Retinal pigment epithelial cell (primary cell): ENCODE measurements around the gene PDGFA.

Experiments
- DNase-seq: peaks from one replicate; pipeline ENCODE4 v3.0.0-alpha.2; 2010; ENCODE audit warnings: low read depth
- H3K4me3 ChIP-seq: 2 replicates; pipeline ENCODE4 v1.5.1; 2011; ENCODE audit warnings: mild to moderate bottlenecking, low read length, control low read depth, moderate library complexity
- CTCF ChIP-seq: conservative IDR thresholded peaks from 2 replicates; pipeline ENCODE4 v1.5.1; 2011; ENCODE audit warnings: low read depth, low read length, control low read depth, inconsistent platforms

Gene PDGFA

GRCh38 chr7:455110-455928 is 64.3 kb downstream of the PDGFA start:
- TF ChIP-seq CTCF = no peak
- peak; percentile 36 for DNase-seq
- H3K4me3 ChIP-seq = no peak overlapping the region

GRCh38 chr7:454356-455109 is 65.1 kb downstream of the PDGFA start:
- no peak for DNase-seq
- no peak overlapping the region for H3K4me3 ChIP-seq
- no peak for TF ChIP-seq CTCF

GRCh38 chr7:453597-454306 is 65.9 kb downstream of the PDGFA start:
- no peak overlapping the region for H3K4me3 ChIP-seq
- no peak for DNase-seq
- no peak for TF ChIP-seq CTCF

GRCh38 chr7:452791-453455 is 66.7 kb downstream of the PDGFA start:
- DNase-seq = no peak
- no peak for TF ChIP-seq CTCF
- H3K4me3 ChIP-seq = no peak overlapping the region

- no peak for DNase-seq
- H3K4me3 ChIP-seq = no peak overlapping the region
- no peak for TF ChIP-seq CTCF
Observed at GRCh38 chr7:452226-452751, 67.4 kb downstream of the PDGFA start.
